HepG2 (cell line): ENCODE results near the gene CHMP5. TPM values are rescaled to one million over a fixed set of nuclear protein-coding genes. Genes with fewer than 3 reads are reported as not detected.

Experiments used
- AGO1 ChIP-seq: fragments of 200-400 bp; formaldehyde crosslinking; IDR thresholded peaks from 2 replicates; pipeline ENCODE4 v1.6.1; 2017; ENCODE audit warnings: mild to moderate bottlenecking, low read depth, low read length, moderate library complexity; ENCODE audit not compliant: poor library complexity, severe bottlenecking
- RARA ChIP-seq: IDR thresholded peaks from 2 replicates; pipeline ENCODE4 v1.6.1; 2016; ENCODE audit warnings: missing genetic modification reagents, missing compliant biosample characterization
- TAF1 ChIP-seq: sonication (generic); formaldehyde crosslinking; IDR thresholded peaks from 2 replicates; pipeline ENCODE4 v1.4.0; 2020; ENCODE audit warnings: missing genetic modification reagents
- ZMYM4 ChIP-seq: sonication (generic); formaldehyde crosslinking; IDR thresholded peaks from 2 replicates; pipeline ENCODE4 v1.8.1; 2023; ENCODE audit warnings: mild to moderate bottlenecking, missing genetic modification reagents
- ZNF550 ChIP-seq: sonication (generic); formaldehyde crosslinking; IDR thresholded peaks from 2 replicates; pipeline ENCODE4 v1.4.0; 2020; ENCODE audit warnings: mild to moderate bottlenecking, missing genetic modification reagents, borderline replicate concordance
- ZNF552 ChIP-seq: sonication (generic); formaldehyde crosslinking; IDR thresholded peaks from 2 replicates; pipeline ENCODE4 v1.9.0; 2022; ENCODE audit warnings: missing genetic modification reagents, mild to moderate bottlenecking, borderline replicate concordance
- ZSCAN22 ChIP-seq: sonication (generic); formaldehyde crosslinking; IDR thresholded peaks from 2 replicates; pipeline ENCODE4 v1.4.0; 2020; ENCODE audit warnings: mild to moderate bottlenecking, missing genetic modification reagents
- polyA plus RNA-seq, 8 experiments: library from polyadenylated mRNA; depleted of rRNA in 3 of 8; stranded (reverse) in 7 of 8; unstranded in 1 of 8; fragments of >200 nt; fragmentation: Illumina TruSeq in 4 of 8; extraction: Trizol in 4 of 8; gene quantifications; 2 replicates each; pipeline versions ENCODE4 v1.2.1 to v1.2.3, GENCODE V29; 2011 to 2016; ENCODE audit warnings: low read depth in 4 of 8, missing spikeins in 1 of 8, mixed read lengths in 1 of 8; ENCODE audit not compliant: insufficient read depth in 1 of 8
- total RNA-seq, 5 experiments: library from RNA; depleted of rRNA; stranded (reverse); fragments of >200 nt; fragmentation: Illumina TruSeq; extraction: Trizol; gene quantifications; 2 replicates each; pipeline ENCODE4 v1.2.3, GENCODE V29; 2016; ENCODE audit warnings: low read depth in 1 of 5
- TF ChIP-seq, protein P1 (sequence below), 2 experiments: IDR thresholded peaks; 2 replicates each; pipeline ENCODE4 v1.6.1; 2011 to 2012; ENCODE audit warnings: low read length in 2 of 2, borderline replicate concordance in 1 of 2, low read depth in 1 of 2, mild to moderate bottlenecking in 1 of 2, moderate library complexity in 1 of 2
- TF ChIP-seq, protein P2 (sequence below): sonication (generic); formaldehyde crosslinking; conservative IDR thresholded peaks from 2 replicates; pipeline ENCODE4 v1.5.0; 2020; ENCODE audit warnings: missing genetic modification reagents
- TF ChIP-seq, protein P3 (sequence below): sonication (generic); formaldehyde crosslinking; IDR thresholded peaks from 2 replicates; pipeline ENCODE4 v1.5.1; 2020; ENCODE audit warnings: mild to moderate bottlenecking, missing genetic modification reagents, moderate library complexity
- TF ChIP-seq, protein P4 (sequence below), 2 experiments: sonication (generic) in 1 of 2; formaldehyde crosslinking in 1 of 2; IDR thresholded peaks; 2 replicates each; pipeline versions ENCODE4 v1.4.0 to v1.6.1; 2016 to 2020; ENCODE audit warnings: borderline replicate concordance in 1 of 2, low read depth in 1 of 2, mild to moderate bottlenecking in 1 of 2, missing genetic modification reagents in 1 of 2

Gene CHMP5
- total and polyA plus RNA-seq, 2 of the 13 experiments (the other 11 are each of a cell fraction or from before 2014, with no cell fraction given): 46.0 to 57.3 TPM

DNA sequence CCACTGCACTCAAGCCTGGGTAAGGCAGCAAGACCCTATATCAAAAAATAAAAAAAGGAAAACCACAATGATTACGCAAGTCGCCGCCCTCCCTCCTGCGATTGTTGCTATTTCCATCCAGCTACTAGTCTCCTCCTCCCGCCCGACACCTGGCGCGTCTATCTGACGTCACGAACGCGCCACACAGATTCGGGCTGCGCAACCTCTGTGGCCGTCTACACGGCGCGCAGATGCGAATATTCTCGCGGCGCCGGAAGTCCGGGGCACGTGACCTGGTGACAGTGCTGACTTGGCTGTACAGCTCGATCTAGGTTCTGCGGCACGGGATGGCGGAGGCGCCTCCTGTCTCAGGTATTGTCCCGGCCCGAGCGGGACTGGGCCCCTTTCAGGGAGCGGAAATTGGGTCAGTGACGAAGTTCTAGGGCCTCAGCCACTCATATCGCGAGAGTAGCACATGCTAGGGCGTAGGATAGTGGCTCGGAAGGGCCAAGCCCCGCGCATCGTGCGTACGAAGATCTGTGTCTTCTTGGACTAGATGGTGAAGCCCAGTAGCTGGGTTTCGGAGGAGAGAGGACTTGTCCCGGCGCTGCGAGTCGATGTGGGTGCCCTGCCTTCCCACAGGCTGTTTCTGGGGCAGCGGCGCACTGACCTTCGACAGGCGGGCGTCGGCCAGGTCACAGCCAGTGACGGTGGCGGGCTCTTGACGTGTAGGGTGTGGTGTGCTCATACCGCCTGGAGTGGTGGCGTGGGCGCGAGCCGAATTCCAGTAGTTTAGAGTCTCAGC lies 25.6 kb downstream of the CHMP5 start, which contains the start of gene NFX1 (continued):
- TF ChIP-seq ZNF552 (peak; percentile 89), RARA (CRISPR knock-in tag) (peak; percentile 56; the same call in 1 of the 2 replicates), ZMYM4 (peak; percentile 96), TAF1 (CRISPR knock-in tag) (peak; percentile 82), ZNF550 (no peak), AGO1 (no peak), ZSCAN22 (CRISPR knock-in tag) (peak; percentile 72; the same call in 1 of the 2 replicates)
- TF ChIP-seq, protein P1, sequence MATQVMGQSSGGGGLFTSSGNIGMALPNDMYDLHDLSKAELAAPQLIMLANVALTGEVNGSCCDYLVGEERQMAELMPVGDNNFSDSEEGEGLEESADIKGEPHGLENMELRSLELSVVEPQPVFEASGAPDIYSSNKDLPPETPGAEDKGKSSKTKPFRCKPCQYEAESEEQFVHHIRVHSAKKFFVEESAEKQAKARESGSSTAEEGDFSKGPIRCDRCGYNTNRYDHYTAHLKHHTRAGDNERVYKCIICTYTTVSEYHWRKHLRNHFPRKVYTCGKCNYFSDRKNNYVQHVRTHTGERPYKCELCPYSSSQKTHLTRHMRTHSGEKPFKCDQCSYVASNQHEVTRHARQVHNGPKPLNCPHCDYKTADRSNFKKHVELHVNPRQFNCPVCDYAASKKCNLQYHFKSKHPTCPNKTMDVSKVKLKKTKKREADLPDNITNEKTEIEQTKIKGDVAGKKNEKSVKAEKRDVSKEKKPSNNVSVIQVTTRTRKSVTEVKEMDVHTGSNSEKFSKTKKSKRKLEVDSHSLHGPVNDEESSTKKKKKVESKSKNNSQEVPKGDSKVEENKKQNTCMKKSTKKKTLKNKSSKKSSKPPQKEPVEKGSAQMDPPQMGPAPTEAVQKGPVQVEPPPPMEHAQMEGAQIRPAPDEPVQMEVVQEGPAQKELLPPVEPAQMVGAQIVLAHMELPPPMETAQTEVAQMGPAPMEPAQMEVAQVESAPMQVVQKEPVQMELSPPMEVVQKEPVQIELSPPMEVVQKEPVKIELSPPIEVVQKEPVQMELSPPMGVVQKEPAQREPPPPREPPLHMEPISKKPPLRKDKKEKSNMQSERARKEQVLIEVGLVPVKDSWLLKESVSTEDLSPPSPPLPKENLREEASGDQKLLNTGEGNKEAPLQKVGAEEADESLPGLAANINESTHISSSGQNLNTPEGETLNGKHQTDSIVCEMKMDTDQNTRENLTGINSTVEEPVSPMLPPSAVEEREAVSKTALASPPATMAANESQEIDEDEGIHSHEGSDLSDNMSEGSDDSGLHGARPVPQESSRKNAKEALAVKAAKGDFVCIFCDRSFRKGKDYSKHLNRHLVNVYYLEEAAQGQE (IDR thresholded peaks at IDR 0.05; ENCODE audit: borderline replicate concordance in 1 of 2, low read depth in 1 of 2, low read length in 2 of 2): no peak; a peak in 1 of 4 replicates
- TF ChIP-seq, protein P2, sequence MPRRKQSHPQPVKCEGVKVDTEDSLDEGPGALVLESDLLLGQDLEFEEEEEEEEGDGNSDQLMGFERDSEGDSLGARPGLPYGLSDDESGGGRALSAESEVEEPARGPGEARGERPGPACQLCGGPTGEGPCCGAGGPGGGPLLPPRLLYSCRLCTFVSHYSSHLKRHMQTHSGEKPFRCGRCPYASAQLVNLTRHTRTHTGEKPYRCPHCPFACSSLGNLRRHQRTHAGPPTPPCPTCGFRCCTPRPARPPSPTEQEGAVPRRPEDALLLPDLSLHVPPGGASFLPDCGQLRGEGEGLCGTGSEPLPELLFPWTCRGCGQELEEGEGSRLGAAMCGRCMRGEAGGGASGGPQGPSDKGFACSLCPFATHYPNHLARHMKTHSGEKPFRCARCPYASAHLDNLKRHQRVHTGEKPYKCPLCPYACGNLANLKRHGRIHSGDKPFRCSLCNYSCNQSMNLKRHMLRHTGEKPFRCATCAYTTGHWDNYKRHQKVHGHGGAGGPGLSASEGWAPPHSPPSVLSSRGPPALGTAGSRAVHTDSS (CRISPR knock-in tag): 0 out of 2 replicates have a peak, but pooled peaks have one; percentile 73
- TF ChIP-seq, protein P3, sequence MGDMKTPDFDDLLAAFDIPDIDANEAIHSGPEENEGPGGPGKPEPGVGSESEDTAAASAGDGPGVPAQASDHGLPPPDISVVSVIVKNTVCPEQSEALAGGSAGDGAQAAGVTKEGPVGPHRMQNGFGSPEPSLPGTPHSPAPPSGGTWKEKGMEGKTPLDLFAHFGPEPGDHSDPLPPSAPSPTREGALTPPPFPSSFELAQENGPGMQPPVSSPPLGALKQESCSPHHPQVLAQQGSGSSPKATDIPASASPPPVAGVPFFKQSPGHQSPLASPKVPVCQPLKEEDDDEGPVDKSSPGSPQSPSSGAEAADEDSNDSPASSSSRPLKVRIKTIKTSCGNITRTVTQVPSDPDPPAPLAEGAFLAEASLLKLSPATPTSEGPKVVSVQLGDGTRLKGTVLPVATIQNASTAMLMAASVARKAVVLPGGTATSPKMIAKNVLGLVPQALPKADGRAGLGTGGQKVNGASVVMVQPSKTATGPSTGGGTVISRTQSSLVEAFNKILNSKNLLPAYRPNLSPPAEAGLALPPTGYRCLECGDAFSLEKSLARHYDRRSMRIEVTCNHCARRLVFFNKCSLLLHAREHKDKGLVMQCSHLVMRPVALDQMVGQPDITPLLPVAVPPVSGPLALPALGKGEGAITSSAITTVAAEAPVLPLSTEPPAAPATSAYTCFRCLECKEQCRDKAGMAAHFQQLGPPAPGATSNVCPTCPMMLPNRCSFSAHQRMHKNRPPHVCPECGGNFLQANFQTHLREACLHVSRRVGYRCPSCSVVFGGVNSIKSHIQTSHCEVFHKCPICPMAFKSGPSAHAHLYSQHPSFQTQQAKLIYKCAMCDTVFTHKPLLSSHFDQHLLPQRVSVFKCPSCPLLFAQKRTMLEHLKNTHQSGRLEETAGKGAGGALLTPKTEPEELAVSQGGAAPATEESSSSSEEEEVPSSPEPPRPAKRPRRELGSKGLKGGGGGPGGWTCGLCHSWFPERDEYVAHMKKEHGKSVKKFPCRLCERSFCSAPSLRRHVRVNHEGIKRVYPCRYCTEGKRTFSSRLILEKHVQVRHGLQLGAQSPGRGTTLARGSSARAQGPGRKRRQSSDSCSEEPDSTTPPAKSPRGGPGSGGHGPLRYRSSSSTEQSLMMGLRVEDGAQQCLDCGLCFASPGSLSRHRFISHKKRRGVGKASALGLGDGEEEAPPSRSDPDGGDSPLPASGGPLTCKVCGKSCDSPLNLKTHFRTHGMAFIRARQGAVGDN (CRISPR knock-in tag): peak; percentile 99
- TF ChIP-seq, protein P4, sequence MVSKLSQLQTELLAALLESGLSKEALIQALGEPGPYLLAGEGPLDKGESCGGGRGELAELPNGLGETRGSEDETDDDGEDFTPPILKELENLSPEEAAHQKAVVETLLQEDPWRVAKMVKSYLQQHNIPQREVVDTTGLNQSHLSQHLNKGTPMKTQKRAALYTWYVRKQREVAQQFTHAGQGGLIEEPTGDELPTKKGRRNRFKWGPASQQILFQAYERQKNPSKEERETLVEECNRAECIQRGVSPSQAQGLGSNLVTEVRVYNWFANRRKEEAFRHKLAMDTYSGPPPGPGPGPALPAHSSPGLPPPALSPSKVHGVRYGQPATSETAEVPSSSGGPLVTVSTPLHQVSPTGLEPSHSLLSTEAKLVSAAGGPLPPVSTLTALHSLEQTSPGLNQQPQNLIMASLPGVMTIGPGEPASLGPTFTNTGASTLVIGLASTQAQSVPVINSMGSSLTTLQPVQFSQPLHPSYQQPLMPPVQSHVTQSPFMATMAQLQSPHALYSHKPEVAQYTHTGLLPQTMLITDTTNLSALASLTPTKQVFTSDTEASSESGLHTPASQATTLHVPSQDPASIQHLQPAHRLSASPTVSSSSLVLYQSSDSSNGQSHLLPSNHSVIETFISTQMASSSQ (IDR thresholded peaks at IDR 0.05; ENCODE audit: low read depth): peak; percentile 28; the same call in 1 of the 2 replicates
- TF ChIP-seq, protein P4 (CRISPR knock-in tag; IDR thresholded peaks at IDR 0.05; ENCODE audit: borderline replicate concordance): peak; percentile 62; the same call in 1 of the 2 replicates
